Measurements from ENCODE around the gene NEB. TPM values are rescaled to one million over a fixed set of nuclear protein-coding genes. Genes with fewer than 3 reads are reported as not detected.

The NEB gene
- total RNA-seq, 5 donors from 2014 or later (not counting 1 experiment from before 2014, with no cell fraction given): 0.91 to 1.4 (median 1.3) TPM

DNA sequence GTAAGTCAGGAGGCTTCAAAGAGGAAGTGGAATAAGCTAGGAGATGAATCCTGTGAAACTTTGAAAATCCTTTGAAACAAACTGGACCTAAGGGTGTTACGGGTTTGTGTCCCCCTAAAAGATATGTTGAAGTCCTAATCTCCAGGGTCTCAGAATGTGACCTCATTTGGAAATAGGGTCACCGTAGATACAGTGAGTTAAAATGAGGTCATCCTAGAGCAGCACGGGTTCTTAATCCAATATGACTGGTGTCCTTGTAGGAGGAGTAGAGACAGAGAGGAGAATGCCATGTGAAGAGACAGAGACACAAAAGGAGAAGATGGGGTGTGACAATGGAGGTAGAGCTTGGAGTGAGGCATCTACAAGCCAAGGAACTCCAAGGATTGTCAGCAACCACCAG is 26.9 kb upstream of the NEB start:
- DNase-seq (no peak), ATAC-seq (replicated peaks in 1 of 4) (no peak)
- ChIA-PET POLR2A (no interaction called here), CTCF (no interaction called here)
- no peak overlapping the region for H3K4me3 Mint-ChIP-seq
- no peaks in the 10 kb centered on the region for H3K27me3 Mint-ChIP-seq
- no peaks in the 10 kb centered on the region for H3K9me3 Mint-ChIP-seq
- peaks cover 0 to 6% of the 10 kb centered on the region in 2 experiments for H3K4me1 ChIP-seq (ENCODE audit: control insufficient read depth in 1 of 2, extremely low read depth in 1 of 2, insufficient read depth in 2 of 2, low read length in 2 of 2)
- no peak overlapping the region for H3K27ac Mint-ChIP-seq
- H3K9me3 ChIP-seq: no peaks in the 10 kb centered on the region
- H3K4me3 ChIP-seq (ENCODE audit: control insufficient read depth in 1 of 2, extremely low read depth in 1 of 2, low read length in 1 of 2): no peak overlapping the region
- H3K27me3 ChIP-seq (replicated peaks in 1 of 2; ENCODE audit: control insufficient read depth in 2 of 2, extremely low read depth in 1 of 2, insufficient read depth in 2 of 2, low read length in 1 of 2): no peaks in the 10 kb centered on the region
- H3K4me1 Mint-ChIP-seq: peaks cover 0 to 19% (median 6%) of the 10 kb centered on the region in 3 donors
- peaks cover 23% of the 10 kb centered on the region for H3K36me3 Mint-ChIP-seq
- no peaks in the 10 kb centered on the region for H3K36me3 ChIP-seq (ENCODE audit: control insufficient read depth in 2 of 2, extremely low read depth in 1 of 2, insufficient read depth in 1 of 2, low read length in 1 of 2)
- 90% methylated on average over 3 of the region's 3 CpGs for WGBS (ENCODE audit: insufficient coverage)
- H3K27ac ChIP-seq (ENCODE audit: low read length): no peak overlapping the region

GRCh38 chr2:151760139-151760650 is 25.9 kb upstream of the NEB start:
- POLR2A ChIA-PET: no interaction called here
- H3K27ac Mint-ChIP-seq: no peak overlapping the region

DNA sequence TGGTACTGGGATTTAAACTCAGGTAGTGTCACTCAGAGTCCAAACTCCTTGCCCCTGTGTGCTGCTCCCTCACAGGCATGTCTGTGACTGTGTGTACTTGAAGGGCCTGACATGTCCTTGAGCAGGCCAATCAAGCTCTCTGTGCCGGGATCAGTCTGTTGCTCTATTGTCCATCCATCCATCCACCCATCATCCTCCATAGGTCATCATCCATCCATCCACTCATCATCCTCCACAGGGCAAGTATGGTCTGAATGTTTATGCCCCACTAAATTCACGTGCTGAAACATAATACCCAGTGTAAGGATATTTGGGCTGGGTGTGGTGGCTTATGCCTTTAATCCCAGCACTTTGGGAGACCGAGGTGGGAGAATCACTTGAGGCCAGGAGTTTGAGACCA is 24.5 kb upstream of the NEB start:
- Mint-ChIP-seq H3K4me1 (peaks cover 0 to under 1% (median 0%) of the 10 kb centered on the region in 3 donors), H3K4me3 (no peak overlapping the region), H3K27ac (no peak overlapping the region), H3K36me3 (peaks cover 13% of the 10 kb centered on the region), H3K27me3 (no peaks in the 10 kb centered on the region), H3K9me3 (no peaks in the 10 kb centered on the region)
- Histone ChIP-seq H3K4me3 (ENCODE audit: control insufficient read depth in 1 of 2, extremely low read depth in 1 of 2, low read length in 1 of 2) (no peak overlapping the region), H3K4me1 (ENCODE audit: control insufficient read depth in 1 of 2, extremely low read depth in 1 of 2, insufficient read depth in 2 of 2, low read length in 2 of 2) (no peaks in the 10 kb centered on the region), H3K27me3 (replicated peaks in 1 of 2; ENCODE audit: control insufficient read depth in 2 of 2, extremely low read depth in 1 of 2, insufficient read depth in 2 of 2, low read length in 1 of 2) (no peaks in the 10 kb centered on the region), H3K9me3 (no peaks in the 10 kb centered on the region), H3K36me3 (ENCODE audit: control insufficient read depth in 2 of 2, extremely low read depth in 1 of 2, insufficient read depth in 1 of 2, low read length in 1 of 2) (no peaks in the 10 kb centered on the region), H3K27ac (ENCODE audit: low read length) (no peak overlapping the region)
- 83% methylated on average over 1 of the region's 3 CpGs for WGBS (ENCODE audit: insufficient coverage)
- DNase-seq (no peak), ATAC-seq (replicated peaks in 1 of 4) (no peak)
- ChIA-PET CTCF (no interaction called here), POLR2A (no interaction called here)

More at GRCh38 chr2:151760139-151760650, 25.9 kb upstream of the NEB start:
- no peak for DNase-seq
- Histone ChIP-seq H3K4me1 (ENCODE audit: control insufficient read depth in 1 of 2, extremely low read depth in 1 of 2, insufficient read depth in 2 of 2, low read length in 2 of 2) (no peaks in the 10 kb centered on the region), H3K27ac (ENCODE audit: low read length) (no peak overlapping the region), H3K27me3 (replicated peaks in 1 of 2; ENCODE audit: control insufficient read depth in 2 of 2, extremely low read depth in 1 of 2, insufficient read depth in 2 of 2, low read length in 1 of 2) (no peaks in the 10 kb centered on the region), H3K4me3 (ENCODE audit: control insufficient read depth in 1 of 2, extremely low read depth in 1 of 2, low read length in 1 of 2) (no peak overlapping the region), H3K9me3 (no peaks in the 10 kb centered on the region), H3K36me3 (ENCODE audit: control insufficient read depth in 2 of 2, extremely low read depth in 1 of 2, insufficient read depth in 1 of 2, low read length in 1 of 2) (no peaks in the 10 kb centered on the region)
- Mint-ChIP-seq H3K36me3 (peaks cover 19% of the 10 kb centered on the region), H3K9me3 (no peaks in the 10 kb centered on the region), H3K27me3 (no peaks in the 10 kb centered on the region), H3K4me1 (peaks cover 0 to 9% (median 0%) of the 10 kb centered on the region in 3 donors), H3K4me3 (no peak overlapping the region)
- no peak for ATAC-seq (replicated peaks in 1 of 4)
- WGBS (ENCODE audit: insufficient coverage): 97% methylated on average over 9 of the region's 11 CpGs
- CTCF ChIA-PET: no interaction called here

GRCh38 chr2:151757861-151758260 is 23.6 kb upstream of the NEB start:
- CTCF ChIA-PET: no interaction called here
- Histone ChIP-seq H3K36me3 (ENCODE audit: control insufficient read depth in 2 of 2, extremely low read depth in 1 of 2, insufficient read depth in 1 of 2, low read length in 1 of 2) (no peaks in the 10 kb centered on the region), H3K27ac (ENCODE audit: low read length) (no peak overlapping the region), H3K9me3 (no peaks in the 10 kb centered on the region), H3K4me1 (ENCODE audit: control insufficient read depth in 1 of 2, extremely low read depth in 1 of 2, insufficient read depth in 2 of 2, low read length in 2 of 2) (no peaks in the 10 kb centered on the region), H3K4me3 (ENCODE audit: control insufficient read depth in 1 of 2, extremely low read depth in 1 of 2, low read length in 1 of 2) (no peak overlapping the region), H3K27me3 (replicated peaks in 1 of 2; ENCODE audit: control insufficient read depth in 2 of 2, extremely low read depth in 1 of 2, insufficient read depth in 2 of 2, low read length in 1 of 2) (no peaks in the 10 kb centered on the region)
- DNase-seq (no peak), ATAC-seq (replicated peaks in 1 of 4) (no peak)
- H3K27me3 Mint-ChIP-seq: no peaks in the 10 kb centered on the region
- H3K36me3 Mint-ChIP-seq: peaks cover 13% of the 10 kb centered on the region
- POLR2A ChIA-PET: no interaction called here
- no peak overlapping the region for H3K4me3 Mint-ChIP-seq
- H3K4me1 Mint-ChIP-seq: no peaks in the 10 kb centered on the region
- WGBS (ENCODE audit: insufficient coverage): no CpG with 5 or more reads among the region's 1 CpG
- H3K9me3 Mint-ChIP-seq: no peaks in the 10 kb centered on the region
- H3K27ac Mint-ChIP-seq: no peak overlapping the region

- H3K4me1 ChIP-seq (ENCODE audit: control insufficient read depth in 1 of 2, extremely low read depth in 1 of 2, insufficient read depth in 2 of 2, low read length in 2 of 2): no peaks in the 10 kb centered on the region
- H3K9me3 ChIP-seq: no peaks in the 10 kb centered on the region
- peaks cover 9% of the 10 kb centered on the region for H3K36me3 Mint-ChIP-seq
- H3K27ac ChIP-seq (ENCODE audit: low read length): no peak overlapping the region
- ChIA-PET POLR2A (no interaction called here), CTCF (no interaction called here)
- no peaks in the 10 kb centered on the region for H3K27me3 ChIP-seq (replicated peaks in 1 of 2; ENCODE audit: control insufficient read depth in 2 of 2, extremely low read depth in 1 of 2, insufficient read depth in 2 of 2, low read length in 1 of 2)
- 100% methylated on average over 1 of the region's 2 CpGs for WGBS (ENCODE audit: insufficient coverage)
- H3K4me3 Mint-ChIP-seq: no peak overlapping the region
- no peaks in the 10 kb centered on the region for H3K9me3 Mint-ChIP-seq
- DNase-seq (no peak), ATAC-seq (replicated peaks in 1 of 4) (no peak)
- H3K27me3 Mint-ChIP-seq: no peaks in the 10 kb centered on the region
- H3K36me3 ChIP-seq (ENCODE audit: control insufficient read depth in 2 of 2, extremely low read depth in 1 of 2, insufficient read depth in 1 of 2, low read length in 1 of 2): no peaks in the 10 kb centered on the region
- no peaks in the 10 kb centered on the region for H3K4me1 Mint-ChIP-seq
- no peak overlapping the region for H3K4me3 ChIP-seq (ENCODE audit: control insufficient read depth in 1 of 2, extremely low read depth in 1 of 2, low read length in 1 of 2)
- H3K27ac Mint-ChIP-seq: no peak overlapping the region
Measured at GRCh38 chr2:151756820-151757219, 22.5 kb upstream of the NEB start.

- DNase-seq (no peak), ATAC-seq (replicated peaks in 1 of 4) (no peak)
- Histone ChIP-seq H3K27me3 (replicated peaks in 1 of 2; ENCODE audit: control insufficient read depth in 2 of 2, extremely low read depth in 1 of 2, insufficient read depth in 2 of 2, low read length in 1 of 2) (no peaks in the 10 kb centered on the region), H3K27ac (ENCODE audit: low read length) (no peak overlapping the region), H3K4me1 (ENCODE audit: control insufficient read depth in 1 of 2, extremely low read depth in 1 of 2, insufficient read depth in 2 of 2, low read length in 2 of 2) (no peaks in the 10 kb centered on the region), H3K4me3 (ENCODE audit: control insufficient read depth in 1 of 2, extremely low read depth in 1 of 2, low read length in 1 of 2) (no peak overlapping the region), H3K9me3 (no peaks in the 10 kb centered on the region), H3K36me3 (ENCODE audit: control insufficient read depth in 2 of 2, extremely low read depth in 1 of 2, insufficient read depth in 1 of 2, low read length in 1 of 2) (no peaks in the 10 kb centered on the region)
- Mint-ChIP-seq H3K4me1 (no peaks in the 10 kb centered on the region), H3K4me3 (no peak overlapping the region), H3K27ac (no peak overlapping the region), H3K27me3 (no peaks in the 10 kb centered on the region), H3K36me3 (peaks cover 8% of the 10 kb centered on the region), H3K9me3 (no peaks in the 10 kb centered on the region)
- POLR2A ChIA-PET: no interaction called here
- CTCF ChIA-PET: no interaction called here
- 100% methylated on average over 1 of the region's 1 CpG for WGBS (ENCODE audit: insufficient coverage)
Measured at GRCh38 chr2:151754253-151754897, 20.1 kb upstream of the NEB start.

GRCh38 chr2:151753540-151753939 is 19.3 kb upstream of the NEB start:
- Histone ChIP-seq H3K4me1 (ENCODE audit: control insufficient read depth in 1 of 2, extremely low read depth in 1 of 2, insufficient read depth in 2 of 2, low read length in 2 of 2) (no peaks in the 10 kb centered on the region), H3K4me3 (ENCODE audit: control insufficient read depth in 1 of 2, extremely low read depth in 1 of 2, low read length in 1 of 2) (no peak overlapping the region), H3K27me3 (replicated peaks in 1 of 2; ENCODE audit: control insufficient read depth in 2 of 2, extremely low read depth in 1 of 2, insufficient read depth in 2 of 2, low read length in 1 of 2) (no peaks in the 10 kb centered on the region), H3K36me3 (ENCODE audit: control insufficient read depth in 2 of 2, extremely low read depth in 1 of 2, insufficient read depth in 1 of 2, low read length in 1 of 2) (no peaks in the 10 kb centered on the region), H3K9me3 (no peaks in the 10 kb centered on the region), H3K27ac (ENCODE audit: low read length) (no peak overlapping the region)
- Mint-ChIP-seq H3K36me3 (peaks cover 8% of the 10 kb centered on the region), H3K9me3 (no peaks in the 10 kb centered on the region), H3K4me1 (no peaks in the 10 kb centered on the region), H3K27me3 (no peaks in the 10 kb centered on the region), H3K27ac (no peak overlapping the region), H3K4me3 (no peak overlapping the region)
- CTCF ChIA-PET: no interaction called here
- DNase-seq: no peak
- no peak for ATAC-seq (replicated peaks in 1 of 4)
- POLR2A ChIA-PET: no interaction called here

Data from T-cell (primary cell).